PFSK-1 (cell line): ENCODE data around the gene TGM1.

Experiments
- POLR2AphosphoS5 ChIP-seq: IDR thresholded peaks from 2 replicates; pipeline ENCODE4 v1.6.1; 2012; ENCODE audit warnings: low read depth, mild to moderate bottlenecking, control low read depth, low read length, moderate library complexity
- SIN3A ChIP-seq: IDR thresholded peaks from 2 replicates; pipeline ENCODE4 v1.6.1; 2012; ENCODE audit warnings: mild to moderate bottlenecking, low read length, moderate library complexity, borderline replicate concordance; ENCODE audit not compliant: insufficient read depth
- TAF1 ChIP-seq: IDR thresholded peaks from 2 replicates; pipeline ENCODE4 v1.6.1; 2012; ENCODE audit warnings: low read length, control low read depth, borderline replicate concordance; ENCODE audit not compliant: insufficient read depth
- TF ChIP-seq, protein P1 (sequence below), 2 experiments: IDR thresholded peaks; 2 replicates each; pipeline versions ENCODE4 v1.6.1 to v1.8.0; 2011 to 2012; ENCODE audit warnings: low read depth in 2 of 2, low read length in 2 of 2, control low read depth in 1 of 2, inconsistent platforms in 1 of 2, mild to moderate bottlenecking in 1 of 2, moderate library complexity in 1 of 2; ENCODE audit not compliant: insufficient read depth in 1 of 2

DNA sequence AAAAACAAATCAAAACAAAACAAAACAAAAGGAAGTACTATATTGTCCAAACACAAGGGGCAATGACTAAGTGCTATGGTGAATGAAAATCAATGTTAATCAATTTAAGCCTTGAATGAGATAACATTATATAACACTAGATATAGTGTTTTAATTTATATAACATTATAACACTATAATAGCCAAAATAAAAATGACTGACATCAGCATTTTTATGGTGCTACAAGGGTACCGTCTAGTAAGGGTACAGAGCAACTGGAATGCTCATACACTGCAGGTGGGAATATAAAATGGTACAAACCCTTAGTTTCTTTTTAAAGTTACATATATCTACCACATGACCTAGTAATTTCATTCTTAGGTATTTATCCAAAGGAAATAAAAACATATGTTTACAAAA lies 36.5 kb downstream of the TGM1 start:
- TF ChIP-seq, protein P1, sequence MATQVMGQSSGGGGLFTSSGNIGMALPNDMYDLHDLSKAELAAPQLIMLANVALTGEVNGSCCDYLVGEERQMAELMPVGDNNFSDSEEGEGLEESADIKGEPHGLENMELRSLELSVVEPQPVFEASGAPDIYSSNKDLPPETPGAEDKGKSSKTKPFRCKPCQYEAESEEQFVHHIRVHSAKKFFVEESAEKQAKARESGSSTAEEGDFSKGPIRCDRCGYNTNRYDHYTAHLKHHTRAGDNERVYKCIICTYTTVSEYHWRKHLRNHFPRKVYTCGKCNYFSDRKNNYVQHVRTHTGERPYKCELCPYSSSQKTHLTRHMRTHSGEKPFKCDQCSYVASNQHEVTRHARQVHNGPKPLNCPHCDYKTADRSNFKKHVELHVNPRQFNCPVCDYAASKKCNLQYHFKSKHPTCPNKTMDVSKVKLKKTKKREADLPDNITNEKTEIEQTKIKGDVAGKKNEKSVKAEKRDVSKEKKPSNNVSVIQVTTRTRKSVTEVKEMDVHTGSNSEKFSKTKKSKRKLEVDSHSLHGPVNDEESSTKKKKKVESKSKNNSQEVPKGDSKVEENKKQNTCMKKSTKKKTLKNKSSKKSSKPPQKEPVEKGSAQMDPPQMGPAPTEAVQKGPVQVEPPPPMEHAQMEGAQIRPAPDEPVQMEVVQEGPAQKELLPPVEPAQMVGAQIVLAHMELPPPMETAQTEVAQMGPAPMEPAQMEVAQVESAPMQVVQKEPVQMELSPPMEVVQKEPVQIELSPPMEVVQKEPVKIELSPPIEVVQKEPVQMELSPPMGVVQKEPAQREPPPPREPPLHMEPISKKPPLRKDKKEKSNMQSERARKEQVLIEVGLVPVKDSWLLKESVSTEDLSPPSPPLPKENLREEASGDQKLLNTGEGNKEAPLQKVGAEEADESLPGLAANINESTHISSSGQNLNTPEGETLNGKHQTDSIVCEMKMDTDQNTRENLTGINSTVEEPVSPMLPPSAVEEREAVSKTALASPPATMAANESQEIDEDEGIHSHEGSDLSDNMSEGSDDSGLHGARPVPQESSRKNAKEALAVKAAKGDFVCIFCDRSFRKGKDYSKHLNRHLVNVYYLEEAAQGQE (IDR thresholded peaks at IDR 0.05; ENCODE audit: insufficient read depth in 1 of 2, low read depth in 2 of 2, low read length in 2 of 2), result no peak
- TF ChIP-seq TAF1 (no peak), POLR2AphosphoS5 (no peak), SIN3A (no peak)
